PFSK-1 (cell line): ENCODE data around the gene DHX34.

Experiments
- FOXP2 ChIP-seq: optimal IDR thresholded peaks from 2 replicates; pipeline ENCODE3; 2011; ENCODE audit warnings: borderline replicate concordance, control low read depth, inconsistent platforms; ENCODE audit not compliant: insufficient read depth; ENCODE audit errors: extremely low read length, extremely low read depth
- POLR2AphosphoS5 ChIP-seq: IDR thresholded peaks from 2 replicates; pipeline ENCODE4 v1.6.1; 2012; ENCODE audit warnings: low read depth, mild to moderate bottlenecking, control low read depth, low read length, moderate library complexity
- SIN3A ChIP-seq: IDR thresholded peaks from 2 replicates; pipeline ENCODE4 v1.6.1; 2012; ENCODE audit warnings: mild to moderate bottlenecking, low read length, moderate library complexity, borderline replicate concordance; ENCODE audit not compliant: insufficient read depth
- TAF1 ChIP-seq: IDR thresholded peaks from 2 replicates; pipeline ENCODE4 v1.6.1; 2012; ENCODE audit warnings: low read length, control low read depth, borderline replicate concordance; ENCODE audit not compliant: insufficient read depth
- TF ChIP-seq, protein P1 (sequence below), 2 experiments: IDR thresholded peaks; 2 replicates each; pipeline versions ENCODE4 v1.6.1 to v1.8.0; 2011 to 2012; ENCODE audit warnings: low read depth in 2 of 2, low read length in 2 of 2, control low read depth in 1 of 2, inconsistent platforms in 1 of 2, mild to moderate bottlenecking in 1 of 2, moderate library complexity in 1 of 2; ENCODE audit not compliant: insufficient read depth in 1 of 2

The DHX34 gene

DNA sequence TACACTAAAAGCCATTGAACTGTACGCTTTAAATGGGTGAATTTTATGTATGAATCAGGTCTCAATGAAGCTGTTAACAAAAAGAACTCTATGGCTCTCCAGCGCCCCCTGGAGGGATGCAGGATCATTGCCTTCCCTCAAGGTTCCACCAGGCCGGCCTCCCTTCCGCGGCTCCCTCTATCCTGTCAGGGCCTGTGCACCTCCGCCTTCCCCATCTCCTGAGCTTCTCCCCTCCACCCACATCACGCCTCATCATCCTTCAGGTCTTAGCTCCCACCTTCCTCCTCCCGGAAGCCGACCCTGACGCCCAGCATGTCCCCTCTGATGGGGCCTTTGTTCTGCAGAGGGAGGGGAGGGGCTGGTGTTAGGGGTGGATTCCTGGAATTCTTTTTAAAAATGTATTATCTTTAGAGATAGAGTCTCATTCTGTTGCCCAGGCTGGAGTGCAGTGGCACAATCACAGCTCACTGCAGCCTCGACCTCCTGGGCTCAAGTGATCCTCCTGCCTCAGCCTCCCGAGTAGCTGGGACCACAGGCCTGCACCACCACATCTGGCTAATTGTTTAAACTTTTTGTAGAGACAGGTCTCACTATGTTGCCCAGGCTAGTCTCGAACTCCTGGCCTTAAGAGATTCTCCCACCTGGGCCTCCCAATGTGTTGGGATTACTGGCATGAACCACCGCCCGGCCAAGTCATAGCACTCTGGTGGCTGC is 42.6 kb downstream of the DHX34 start:
- TF ChIP-seq TAF1, result no peak
- TF ChIP-seq SIN3A, result no peak
- TF ChIP-seq, protein P1, sequence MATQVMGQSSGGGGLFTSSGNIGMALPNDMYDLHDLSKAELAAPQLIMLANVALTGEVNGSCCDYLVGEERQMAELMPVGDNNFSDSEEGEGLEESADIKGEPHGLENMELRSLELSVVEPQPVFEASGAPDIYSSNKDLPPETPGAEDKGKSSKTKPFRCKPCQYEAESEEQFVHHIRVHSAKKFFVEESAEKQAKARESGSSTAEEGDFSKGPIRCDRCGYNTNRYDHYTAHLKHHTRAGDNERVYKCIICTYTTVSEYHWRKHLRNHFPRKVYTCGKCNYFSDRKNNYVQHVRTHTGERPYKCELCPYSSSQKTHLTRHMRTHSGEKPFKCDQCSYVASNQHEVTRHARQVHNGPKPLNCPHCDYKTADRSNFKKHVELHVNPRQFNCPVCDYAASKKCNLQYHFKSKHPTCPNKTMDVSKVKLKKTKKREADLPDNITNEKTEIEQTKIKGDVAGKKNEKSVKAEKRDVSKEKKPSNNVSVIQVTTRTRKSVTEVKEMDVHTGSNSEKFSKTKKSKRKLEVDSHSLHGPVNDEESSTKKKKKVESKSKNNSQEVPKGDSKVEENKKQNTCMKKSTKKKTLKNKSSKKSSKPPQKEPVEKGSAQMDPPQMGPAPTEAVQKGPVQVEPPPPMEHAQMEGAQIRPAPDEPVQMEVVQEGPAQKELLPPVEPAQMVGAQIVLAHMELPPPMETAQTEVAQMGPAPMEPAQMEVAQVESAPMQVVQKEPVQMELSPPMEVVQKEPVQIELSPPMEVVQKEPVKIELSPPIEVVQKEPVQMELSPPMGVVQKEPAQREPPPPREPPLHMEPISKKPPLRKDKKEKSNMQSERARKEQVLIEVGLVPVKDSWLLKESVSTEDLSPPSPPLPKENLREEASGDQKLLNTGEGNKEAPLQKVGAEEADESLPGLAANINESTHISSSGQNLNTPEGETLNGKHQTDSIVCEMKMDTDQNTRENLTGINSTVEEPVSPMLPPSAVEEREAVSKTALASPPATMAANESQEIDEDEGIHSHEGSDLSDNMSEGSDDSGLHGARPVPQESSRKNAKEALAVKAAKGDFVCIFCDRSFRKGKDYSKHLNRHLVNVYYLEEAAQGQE (IDR thresholded peaks at IDR 0.05; ENCODE audit: insufficient read depth in 1 of 2, low read depth in 2 of 2, low read length in 2 of 2), result no peak
- no peak for TF ChIP-seq POLR2AphosphoS5
- TF ChIP-seq FOXP2, result no peak

DNA sequence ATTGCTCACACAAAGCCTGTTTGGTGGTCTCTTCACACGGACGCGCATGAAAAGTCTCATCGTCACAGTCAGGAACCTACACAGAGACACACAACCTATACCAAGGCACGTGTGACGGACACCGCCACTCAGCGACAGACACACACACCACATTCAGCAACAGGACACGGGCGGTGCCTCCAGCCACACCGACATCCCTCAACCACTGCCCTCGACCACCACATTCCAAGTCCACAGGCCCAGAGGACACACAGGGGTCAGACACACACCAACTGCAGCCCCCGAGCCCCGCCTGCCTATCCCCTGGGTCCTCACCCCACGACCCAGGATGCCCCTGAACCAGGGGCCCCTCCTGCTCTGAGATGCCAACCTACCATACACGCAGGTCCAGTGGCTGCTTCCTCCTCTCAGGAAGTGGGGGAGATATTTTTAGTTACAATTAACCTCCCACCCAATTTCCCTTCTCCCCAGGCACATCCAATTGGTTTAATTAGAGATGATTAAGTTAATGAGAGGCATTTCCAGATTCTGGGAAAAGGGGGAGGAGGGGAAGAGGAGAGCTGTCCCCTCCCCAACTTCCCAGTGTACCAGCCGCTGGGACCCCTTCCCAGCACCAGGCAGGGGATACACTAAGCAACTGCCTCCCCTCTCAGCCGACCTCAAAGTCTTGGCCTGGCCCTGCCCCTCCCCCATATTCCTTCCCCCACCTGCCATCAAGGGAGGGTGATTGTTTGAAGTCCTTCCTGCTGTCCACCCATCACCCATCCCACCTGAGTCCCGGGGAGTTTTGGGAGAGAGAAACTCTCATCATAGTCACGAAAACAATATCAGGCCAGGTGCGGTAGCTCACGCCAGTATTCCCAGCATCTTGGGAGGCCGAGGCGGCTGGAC is 49.8 kb downstream of the DHX34 start:
- TF ChIP-seq, protein P1 (IDR thresholded peaks at IDR 0.05; ENCODE audit: insufficient read depth in 1 of 2, low read depth in 2 of 2, low read length in 2 of 2), result no peak
- TF ChIP-seq SIN3A (no peak), FOXP2 (no peak), TAF1 (no peak), POLR2AphosphoS5 (no peak)

DNA sequence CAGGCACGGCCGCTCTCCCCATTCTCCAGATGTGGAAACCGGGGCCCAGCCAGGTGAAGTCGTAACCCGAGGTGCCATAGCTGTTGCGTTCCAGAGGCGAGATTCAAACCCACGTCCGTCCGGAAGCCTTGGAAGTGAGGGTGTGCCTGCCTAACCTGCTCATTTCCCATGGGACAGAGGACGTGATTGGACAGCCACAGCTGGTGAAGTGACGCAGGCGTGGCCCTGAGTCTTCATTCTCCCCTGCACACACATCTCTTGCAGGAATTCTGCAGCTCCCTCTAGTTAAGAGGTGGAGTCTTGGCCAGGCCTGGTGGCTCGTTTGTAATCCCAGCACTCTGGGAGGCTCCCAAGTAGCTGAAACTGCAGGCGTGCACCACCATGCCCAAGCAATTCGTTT is 53.4 kb downstream of the DHX34 start:
- TF ChIP-seq POLR2AphosphoS5, result no peak
- TF ChIP-seq TAF1, result no peak
- TF ChIP-seq, protein P1 (IDR thresholded peaks at IDR 0.05; ENCODE audit: insufficient read depth in 1 of 2, low read depth in 2 of 2, low read length in 2 of 2), result no peak

DNA sequence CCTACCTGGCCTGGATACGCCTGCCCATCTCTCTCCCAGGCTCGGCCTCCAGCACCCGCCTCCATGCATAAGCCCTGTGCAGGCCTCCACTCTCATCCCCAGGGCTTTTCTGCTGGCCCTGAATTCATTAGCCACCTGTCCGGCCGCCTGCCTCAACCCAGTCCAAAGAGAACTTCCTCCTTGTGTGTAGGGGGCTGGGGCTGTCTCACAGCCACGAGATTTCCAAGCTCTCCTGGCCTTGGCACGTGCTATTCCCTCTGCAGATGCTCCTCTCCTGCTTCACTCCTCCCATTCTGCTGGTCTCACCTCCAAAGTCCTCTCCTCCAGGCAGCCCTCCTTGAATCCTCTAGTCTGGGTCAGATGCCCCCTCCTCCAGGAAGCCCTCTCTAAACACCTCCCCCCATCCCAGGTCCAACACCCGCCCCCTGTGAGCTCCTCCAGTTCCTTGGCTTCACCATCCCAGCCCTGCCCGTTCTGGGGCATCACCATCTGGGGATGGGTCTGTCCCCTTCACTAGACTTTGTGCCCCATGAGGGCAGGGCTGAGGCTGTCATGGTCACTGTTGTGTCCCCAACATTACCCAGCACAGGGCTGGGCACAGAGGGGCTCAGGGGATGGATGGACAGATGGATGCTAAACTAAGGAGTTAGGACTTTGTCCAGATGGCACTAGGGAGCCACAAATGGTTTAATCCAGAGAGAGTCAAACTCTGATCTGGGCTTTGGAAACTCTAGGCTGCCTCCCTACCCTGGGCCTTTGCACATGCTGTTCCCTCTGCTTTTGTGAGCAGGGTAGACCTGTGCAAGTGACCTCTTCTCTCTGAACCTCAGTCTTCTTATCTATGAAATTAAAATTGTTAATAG is 55.5 kb downstream of the DHX34 start:
- TF ChIP-seq SIN3A (no peak), TAF1 (no peak), FOXP2 (no peak), POLR2AphosphoS5 (no peak)
- TF ChIP-seq, protein P1 (IDR thresholded peaks at IDR 0.05; ENCODE audit: insufficient read depth in 1 of 2, low read depth in 2 of 2, low read length in 2 of 2), result no peak
